AG09309 (cell line): ENCODE measurements around the gene BABAM2.

Source experiments
- DNase-seq: peaks from one replicate; pipeline ENCODE4 v3.0.0-alpha.2; 2010; ENCODE audit warnings: low read depth
- H3K4me3 ChIP-seq: 2 replicates; pipeline ENCODE4 v1.5.1; 2011; ENCODE audit warnings: mild to moderate bottlenecking, low read depth, low read length, moderate library complexity; ENCODE audit not compliant: control insufficient read depth
- TF ChIP-seq, protein P1 (sequence below): IDR thresholded peaks from 2 replicates; pipeline ENCODE4 v1.5.1; 2011; ENCODE audit warnings: mild to moderate bottlenecking, low read depth, low read length, inconsistent platforms; ENCODE audit not compliant: insufficient read depth, control insufficient read depth; ENCODE audit errors: missing control alignments

BABAM2 gene

DNA sequence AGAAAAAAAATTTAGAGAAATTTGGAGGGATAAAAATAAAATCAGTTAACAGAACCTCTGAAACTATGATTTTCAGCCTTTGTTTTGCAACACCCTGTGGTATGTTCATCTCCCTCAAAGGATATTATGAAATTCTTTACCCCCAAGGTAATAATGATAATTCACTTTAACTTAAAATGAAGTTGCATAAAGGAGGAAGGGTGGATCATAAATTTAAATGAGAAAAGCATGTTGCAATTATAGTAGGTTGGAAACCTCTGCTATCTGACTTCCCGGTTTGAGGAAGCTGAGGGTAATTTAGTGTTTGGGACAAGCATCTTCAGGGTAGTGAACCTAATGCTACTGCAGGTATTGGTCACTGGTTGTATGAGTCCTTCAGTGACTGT, 102.9 kb downstream of the BABAM2 start:
- H3K4me3 ChIP-seq, result no peak overlapping the region
- TF ChIP-seq, protein P1, sequence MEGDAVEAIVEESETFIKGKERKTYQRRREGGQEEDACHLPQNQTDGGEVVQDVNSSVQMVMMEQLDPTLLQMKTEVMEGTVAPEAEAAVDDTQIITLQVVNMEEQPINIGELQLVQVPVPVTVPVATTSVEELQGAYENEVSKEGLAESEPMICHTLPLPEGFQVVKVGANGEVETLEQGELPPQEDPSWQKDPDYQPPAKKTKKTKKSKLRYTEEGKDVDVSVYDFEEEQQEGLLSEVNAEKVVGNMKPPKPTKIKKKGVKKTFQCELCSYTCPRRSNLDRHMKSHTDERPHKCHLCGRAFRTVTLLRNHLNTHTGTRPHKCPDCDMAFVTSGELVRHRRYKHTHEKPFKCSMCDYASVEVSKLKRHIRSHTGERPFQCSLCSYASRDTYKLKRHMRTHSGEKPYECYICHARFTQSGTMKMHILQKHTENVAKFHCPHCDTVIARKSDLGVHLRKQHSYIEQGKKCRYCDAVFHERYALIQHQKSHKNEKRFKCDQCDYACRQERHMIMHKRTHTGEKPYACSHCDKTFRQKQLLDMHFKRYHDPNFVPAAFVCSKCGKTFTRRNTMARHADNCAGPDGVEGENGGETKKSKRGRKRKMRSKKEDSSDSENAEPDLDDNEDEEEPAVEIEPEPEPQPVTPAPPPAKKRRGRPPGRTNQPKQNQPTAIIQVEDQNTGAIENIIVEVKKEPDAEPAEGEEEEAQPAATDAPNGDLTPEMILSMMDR, result no peak
- DNase-seq, result no peak

DNA sequence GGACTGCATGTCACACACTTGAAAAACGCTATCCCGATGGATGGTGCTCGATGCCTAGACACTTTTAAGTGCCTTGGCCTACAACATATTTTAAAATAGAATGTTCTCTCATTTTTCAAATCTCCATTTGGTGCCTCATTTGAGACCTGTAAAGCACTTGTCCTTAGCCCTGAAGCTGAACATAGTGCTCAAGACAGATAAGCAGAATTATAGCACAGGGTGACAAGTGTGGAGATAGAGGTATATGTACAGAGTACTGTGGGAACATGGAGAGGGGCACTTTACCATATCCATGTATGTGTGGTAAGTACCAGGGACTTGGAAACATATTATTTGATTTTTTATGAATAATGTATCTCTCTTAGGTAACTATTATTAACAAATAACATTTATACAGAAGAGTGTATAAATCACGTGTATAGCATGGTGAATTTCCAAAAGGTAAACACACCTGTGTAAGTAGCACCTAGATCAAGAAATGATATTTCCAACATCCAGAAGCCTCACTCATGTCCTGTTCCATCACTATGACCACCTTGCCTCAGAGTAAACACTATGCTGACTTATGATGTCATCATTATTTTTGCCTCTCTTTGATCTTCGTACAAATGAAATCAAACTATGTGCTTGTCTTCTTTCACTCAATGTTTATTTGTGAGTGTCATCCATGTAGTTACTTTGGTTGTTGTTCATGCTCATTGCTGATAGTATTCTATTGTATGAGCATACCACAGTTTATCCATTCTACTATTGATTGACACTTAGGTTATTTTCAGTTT, 103.6 kb downstream of the BABAM2 start:
- TF ChIP-seq, protein P1, result no peak
- no peak overlapping the region for H3K4me3 ChIP-seq
- DNase-seq, result no peak

DNA sequence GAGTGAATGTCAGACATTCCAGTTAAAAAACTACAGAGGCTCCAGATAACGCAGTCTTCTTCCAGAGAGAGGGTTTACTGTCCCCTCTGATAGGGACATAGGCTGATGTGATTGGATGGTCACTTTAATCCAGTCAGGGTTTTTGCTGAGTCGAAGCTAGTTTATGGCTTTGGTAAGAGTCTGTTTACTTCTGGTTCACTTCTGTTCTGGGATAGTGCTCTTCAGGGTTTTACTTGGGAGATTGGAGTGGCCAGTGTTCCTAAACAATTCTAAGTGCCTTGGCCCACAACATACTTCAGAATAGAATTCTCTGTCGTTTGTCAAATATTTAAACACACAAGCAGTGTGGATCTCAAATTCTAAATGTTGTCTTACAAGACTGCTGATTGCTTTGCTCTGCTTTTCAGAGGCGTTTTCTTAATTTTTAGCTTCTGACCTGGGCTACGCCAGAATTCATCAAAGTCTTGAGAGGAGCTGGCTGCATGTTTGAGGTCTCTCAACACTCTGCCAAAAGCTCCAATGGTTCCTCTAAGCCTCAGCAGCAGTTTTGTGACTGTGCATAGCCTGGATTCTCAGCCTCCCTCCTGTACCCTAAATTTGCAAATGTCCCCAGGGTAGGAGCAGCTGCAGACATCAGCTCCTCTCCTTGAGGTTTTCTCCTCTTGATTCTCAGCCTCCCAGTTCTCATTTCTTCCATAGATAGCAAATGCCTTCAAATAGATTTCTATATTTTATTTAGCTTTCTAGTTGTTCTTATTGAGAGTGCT, 105.8 kb downstream of the BABAM2 start:
- no peak overlapping the region for H3K4me3 ChIP-seq
- DNase-seq, result no peak
- TF ChIP-seq, protein P1, result no peak

DNA sequence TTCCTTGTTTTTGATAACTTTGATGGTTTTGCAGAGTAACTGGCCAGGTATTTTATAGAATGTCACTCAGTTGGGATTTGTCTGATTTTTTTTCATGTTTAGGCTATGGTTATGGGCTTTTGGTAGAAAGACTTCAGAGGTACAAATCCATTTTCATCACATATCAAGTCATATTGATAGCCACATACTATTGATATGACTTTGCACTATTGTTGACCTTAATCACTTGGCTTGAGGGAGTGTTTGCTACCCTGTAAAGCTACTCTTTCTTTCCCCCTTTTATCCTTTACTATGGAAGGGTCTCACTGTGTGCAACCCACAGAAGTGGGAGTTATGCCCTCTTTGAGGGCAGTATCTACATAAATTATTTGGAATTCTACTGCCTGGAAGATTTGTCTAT, 109.8 kb downstream of the BABAM2 start:
- no peak for DNase-seq
- no peak overlapping the region for H3K4me3 ChIP-seq
- TF ChIP-seq, protein P1, result no peak

DNA sequence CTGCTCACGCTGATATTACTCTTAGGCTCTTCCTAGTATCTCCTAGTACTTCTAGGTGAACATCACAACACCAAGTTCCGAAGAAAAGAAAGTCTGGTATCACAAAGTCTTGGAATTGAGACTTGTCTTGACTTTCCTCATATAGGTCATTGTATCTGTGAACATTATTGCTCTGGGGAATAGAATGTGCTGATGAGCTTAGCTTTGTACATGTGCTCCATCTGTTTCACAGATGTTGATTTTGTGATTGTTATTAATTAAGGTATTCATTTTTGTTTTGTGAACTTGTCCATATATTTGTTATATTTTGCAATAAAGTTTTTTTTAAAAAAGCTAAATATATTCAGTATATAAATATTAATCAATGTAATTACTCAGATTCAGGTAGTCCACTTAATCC, 111.7 kb downstream of the BABAM2 start:
- TF ChIP-seq, protein P1, result no peak
- H3K4me3 ChIP-seq, result no peak overlapping the region
- no peak for DNase-seq

DNA sequence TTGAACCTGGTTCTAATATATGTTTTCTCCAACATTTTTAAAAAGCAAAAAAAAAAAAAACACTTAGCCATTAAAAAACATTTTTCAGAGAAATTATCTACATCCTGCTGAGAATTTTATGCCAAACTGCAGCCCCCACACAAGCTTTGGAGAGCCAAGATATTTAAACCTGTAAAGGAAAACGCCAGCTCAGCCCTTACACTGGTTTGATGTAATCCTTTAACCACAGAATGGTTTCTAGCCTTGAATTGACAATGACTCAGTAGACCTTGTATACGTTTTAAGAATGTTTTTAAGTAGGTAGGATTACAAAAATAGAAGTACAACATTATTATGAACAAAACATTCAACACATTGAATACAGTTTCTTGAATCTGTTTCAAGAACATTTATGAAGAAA, 113.6 kb downstream of the BABAM2 start:
- H3K4me3 ChIP-seq, result no peak overlapping the region
- TF ChIP-seq, protein P1, result no peak
- peak; percentile 61 for DNase-seq
